ENCODE results near the gene HS3ST6. TPM values are rescaled to one million over a fixed set of nuclear protein-coding genes. Genes with fewer than 3 reads are reported as not detected.

HS3ST6 gene
- total and polyA plus RNA-seq, 2 of the 13 experiments (the other 11 are each of a cell fraction or from before 2014, with no cell fraction given): not detected

DNA sequence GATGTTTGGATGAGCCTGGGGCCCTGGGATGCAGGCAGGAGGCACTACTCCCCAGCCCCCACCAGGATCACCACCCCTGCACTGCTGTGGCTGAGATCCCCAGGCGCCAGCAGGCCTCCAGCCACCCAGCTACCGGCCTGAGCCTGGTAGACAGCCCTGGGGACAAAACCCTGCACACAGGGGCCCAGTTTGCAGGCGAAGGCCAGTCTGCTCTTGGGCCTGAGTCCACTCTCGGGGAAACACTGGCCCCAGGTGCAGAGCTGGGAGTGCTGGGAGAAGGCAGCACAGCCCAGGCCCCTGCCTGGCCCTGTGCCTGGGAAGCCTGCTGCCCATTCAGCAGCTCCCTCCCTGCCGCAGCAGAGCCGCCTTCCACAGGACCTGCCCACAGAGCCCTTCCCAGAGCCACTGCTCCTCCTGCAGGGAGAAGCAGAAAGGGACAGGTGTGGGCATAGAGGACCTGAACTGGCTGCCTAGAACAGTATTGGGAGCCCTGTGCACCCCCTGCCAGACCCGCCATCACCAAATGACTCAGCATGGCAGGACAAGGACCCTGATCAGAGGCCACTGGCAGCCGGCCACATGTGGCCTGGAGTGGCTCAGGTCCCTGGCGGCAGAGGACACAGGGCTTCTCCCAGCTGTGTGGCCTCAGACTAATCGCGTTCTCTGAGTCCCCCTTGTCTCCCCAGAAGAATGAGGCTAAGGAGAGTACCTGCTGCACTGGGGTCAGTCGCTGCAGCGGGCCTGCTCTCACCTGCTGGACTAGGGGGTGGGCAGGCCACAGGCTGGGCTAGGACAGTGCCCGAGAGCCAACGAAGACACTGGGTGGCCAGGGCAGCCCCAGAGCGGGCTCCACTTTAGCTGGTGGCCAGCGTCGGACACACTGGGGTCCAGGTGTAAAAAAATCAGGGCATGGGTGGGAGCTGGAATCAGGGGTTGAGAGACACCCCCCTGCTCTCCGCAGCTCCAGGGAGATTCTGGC, 14.1 kb upstream of the HS3ST6 start (continued):
- TF ChIP-seq ZBTB7B (CRISPR knock-in tag; IDR thresholded peaks at IDR 0.05) (peak; percentile 49; the same call in 1 of the 2 replicates), ZNF570 (CRISPR knock-in tag; IDR thresholded peaks at IDR 0.05; ENCODE audit: borderline replicate concordance) (no peak), ZNF446 (CRISPR knock-in tag; IDR thresholded peaks at IDR 0.05) (no peak), MIER3 (CRISPR knock-in tag; IDR thresholded peaks at IDR 0.05; ENCODE audit: borderline replicate concordance) (no peak), ZFP1 (CRISPR knock-in tag; IDR thresholded peaks at IDR 0.05) (no peak), ZNF724P (CRISPR knock-in tag; IDR thresholded peaks at IDR 0.05; ENCODE audit: borderline replicate concordance) (no peak), TOPORS (CRISPR knock-in tag; IDR thresholded peaks at IDR 0.05) (no peak), ZNF781 (CRISPR knock-in tag; IDR thresholded peaks at IDR 0.05; ENCODE audit: borderline replicate concordance, not compliant biosample characterization) (no peak), ZNF354B (CRISPR knock-in tag; IDR thresholded peaks at IDR 0.05) (no peak), GLMP (CRISPR knock-in tag; IDR thresholded peaks at IDR 0.05; ENCODE audit: borderline replicate concordance) (no peak), ZNF558 (CRISPR knock-in tag; IDR thresholded peaks at IDR 0.05; ENCODE audit: borderline replicate concordance) (no peak), ETV5 (CRISPR knock-in tag; IDR thresholded peaks at IDR 0.05; ENCODE audit: borderline replicate concordance) (no peak), MAFF (IDR thresholded peaks at IDR 0.05; ENCODE audit: low read depth, low read length) (no peak), CHD4 (IDR thresholded peaks at IDR 0.05; ENCODE audit: borderline replicate concordance, low read length) (no peak)
- TF ChIP-seq, protein P1, sequence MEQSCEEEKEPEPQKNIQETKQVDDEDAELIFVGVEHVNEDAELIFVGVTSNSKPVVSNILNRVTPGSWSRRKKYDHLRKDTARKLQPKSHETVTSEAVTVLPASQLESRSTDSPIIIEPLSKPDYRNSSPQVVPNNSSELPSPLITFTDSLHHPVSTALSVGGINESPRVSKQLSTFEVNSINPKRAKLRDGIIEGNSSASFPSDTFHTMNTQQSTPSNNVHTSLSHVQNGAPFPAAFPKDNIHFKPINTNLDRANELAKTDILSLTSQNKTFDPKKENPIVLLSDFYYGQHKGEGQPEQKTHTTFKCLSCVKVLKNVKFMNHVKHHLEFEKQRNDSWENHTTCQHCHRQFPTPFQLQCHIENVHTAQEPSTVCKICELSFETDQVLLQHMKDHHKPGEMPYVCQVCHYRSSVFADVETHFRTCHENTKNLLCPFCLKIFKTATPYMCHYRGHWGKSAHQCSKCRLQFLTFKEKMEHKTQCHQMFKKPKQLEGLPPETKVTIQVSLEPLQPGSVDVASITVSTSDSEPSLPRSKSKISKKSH (CRISPR knock-in tag; IDR thresholded peaks at IDR 0.05; ENCODE audit: borderline replicate concordance): 0 out of 2 replicates have a peak, but pooled peaks have one; percentile 46
- TF ChIP-seq, protein P2, sequence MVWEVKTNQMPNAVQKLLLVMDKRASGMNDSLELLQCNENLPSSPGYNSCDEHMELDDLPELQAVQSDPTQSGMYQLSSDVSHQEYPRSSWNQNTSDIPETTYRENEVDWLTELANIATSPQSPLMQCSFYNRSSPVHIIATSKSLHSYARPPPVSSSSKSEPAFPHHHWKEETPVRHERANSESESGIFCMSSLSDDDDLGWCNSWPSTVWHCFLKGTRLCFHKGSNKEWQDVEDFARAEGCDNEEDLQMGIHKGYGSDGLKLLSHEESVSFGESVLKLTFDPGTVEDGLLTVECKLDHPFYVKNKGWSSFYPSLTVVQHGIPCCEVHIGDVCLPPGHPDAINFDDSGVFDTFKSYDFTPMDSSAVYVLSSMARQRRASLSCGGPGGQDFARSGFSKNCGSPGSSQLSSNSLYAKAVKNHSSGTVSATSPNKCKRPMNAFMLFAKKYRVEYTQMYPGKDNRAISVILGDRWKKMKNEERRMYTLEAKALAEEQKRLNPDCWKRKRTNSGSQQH (CRISPR knock-in tag; IDR thresholded peaks at IDR 0.05; ENCODE audit: low read depth): no peak
- TF ChIP-seq, protein P3, sequence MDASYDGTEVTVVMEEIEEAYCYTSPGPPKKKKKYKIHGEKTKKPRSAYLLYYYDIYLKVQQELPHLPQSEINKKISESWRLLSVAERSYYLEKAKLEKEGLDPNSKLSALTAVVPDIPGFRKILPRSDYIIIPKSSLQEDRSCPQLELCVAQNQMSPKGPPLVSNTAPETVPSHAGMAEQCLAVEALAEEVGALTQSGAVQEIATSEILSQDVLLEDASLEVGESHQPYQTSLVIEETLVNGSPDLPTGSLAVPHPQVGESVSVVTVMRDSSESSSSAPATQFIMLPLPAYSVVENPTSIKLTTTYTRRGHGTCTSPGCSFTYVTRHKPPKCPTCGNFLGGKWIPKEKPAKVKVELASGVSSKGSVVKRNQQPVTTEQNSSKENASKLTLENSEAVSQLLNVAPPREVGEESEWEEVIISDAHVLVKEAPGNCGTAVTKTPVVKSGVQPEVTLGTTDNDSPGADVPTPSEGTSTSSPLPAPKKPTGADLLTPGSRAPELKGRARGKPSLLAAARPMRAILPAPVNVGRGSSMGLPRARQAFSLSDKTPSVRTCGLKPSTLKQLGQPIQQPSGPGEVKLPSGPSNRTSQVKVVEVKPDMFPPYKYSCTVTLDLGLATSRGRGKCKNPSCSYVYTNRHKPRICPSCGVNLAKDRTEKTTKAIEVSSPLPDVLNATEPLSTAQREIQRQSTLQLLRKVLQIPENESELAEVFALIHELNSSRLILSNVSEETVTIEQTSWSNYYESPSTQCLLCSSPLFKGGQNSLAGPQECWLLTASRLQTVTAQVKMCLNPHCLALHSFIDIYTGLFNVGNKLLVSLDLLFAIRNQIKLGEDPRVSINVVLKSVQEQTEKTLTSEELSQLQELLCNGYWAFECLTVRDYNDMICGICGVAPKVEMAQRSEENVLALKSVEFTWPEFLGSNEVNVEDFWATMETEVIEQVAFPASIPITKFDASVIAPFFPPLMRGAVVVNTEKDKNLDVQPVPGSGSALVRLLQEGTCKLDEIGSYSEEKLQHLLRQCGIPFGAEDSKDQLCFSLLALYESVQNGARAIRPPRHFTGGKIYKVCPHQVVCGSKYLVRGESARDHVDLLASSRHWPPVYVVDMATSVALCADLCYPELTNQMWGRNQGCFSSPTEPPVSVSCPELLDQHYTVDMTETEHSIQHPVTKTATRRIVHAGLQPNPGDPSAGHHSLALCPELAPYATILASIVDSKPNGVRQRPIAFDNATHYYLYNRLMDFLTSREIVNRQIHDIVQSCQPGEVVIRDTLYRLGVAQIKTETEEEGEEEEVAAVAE (CRISPR knock-in tag; IDR thresholded peaks at IDR 0.05; ENCODE audit: borderline replicate concordance): no peak
- TF ChIP-seq, protein P4, sequence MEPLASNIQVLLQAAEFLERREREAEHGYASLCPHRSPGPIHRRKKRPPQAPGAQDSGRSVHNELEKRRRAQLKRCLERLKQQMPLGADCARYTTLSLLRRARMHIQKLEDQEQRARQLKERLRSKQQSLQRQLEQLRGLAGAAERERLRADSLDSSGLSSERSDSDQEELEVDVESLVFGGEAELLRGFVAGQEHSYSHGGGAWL (CRISPR knock-in tag; IDR thresholded peaks at IDR 0.05): 0 out of 2 replicates have a peak, but pooled peaks have one; percentile 22
